OCI-LY1 (cell line): Measurements from ENCODE around the gene TTLL11.

Source experiments
- EZH2 ChIP-seq: fragments of 200-600 bp; sonication (generic), shearing (Covaris generic); IDR thresholded peaks from 2 replicates; pipeline ENCODE4 v1.8.0; 2017; ENCODE audit warnings: borderline replicate concordance, mixed run types, mild to moderate bottlenecking, antibody characterized with exemption, low read length, moderate library complexity, mixed read lengths
- TF ChIP-seq, protein P1 (sequence below): fragments of 200-600 bp; sonication (generic), shearing (Covaris generic); IDR thresholded peaks from 2 replicates; pipeline ENCODE4 v1.5.1; 2017; ENCODE audit warnings: mild to moderate bottlenecking, antibody characterized with exemption, low read length, moderate library complexity, mixed read lengths

GRCh38 chr9:121813519-121814210 is 279.4 kb downstream of the TTLL11 start:
- TF ChIP-seq, protein P1, sequence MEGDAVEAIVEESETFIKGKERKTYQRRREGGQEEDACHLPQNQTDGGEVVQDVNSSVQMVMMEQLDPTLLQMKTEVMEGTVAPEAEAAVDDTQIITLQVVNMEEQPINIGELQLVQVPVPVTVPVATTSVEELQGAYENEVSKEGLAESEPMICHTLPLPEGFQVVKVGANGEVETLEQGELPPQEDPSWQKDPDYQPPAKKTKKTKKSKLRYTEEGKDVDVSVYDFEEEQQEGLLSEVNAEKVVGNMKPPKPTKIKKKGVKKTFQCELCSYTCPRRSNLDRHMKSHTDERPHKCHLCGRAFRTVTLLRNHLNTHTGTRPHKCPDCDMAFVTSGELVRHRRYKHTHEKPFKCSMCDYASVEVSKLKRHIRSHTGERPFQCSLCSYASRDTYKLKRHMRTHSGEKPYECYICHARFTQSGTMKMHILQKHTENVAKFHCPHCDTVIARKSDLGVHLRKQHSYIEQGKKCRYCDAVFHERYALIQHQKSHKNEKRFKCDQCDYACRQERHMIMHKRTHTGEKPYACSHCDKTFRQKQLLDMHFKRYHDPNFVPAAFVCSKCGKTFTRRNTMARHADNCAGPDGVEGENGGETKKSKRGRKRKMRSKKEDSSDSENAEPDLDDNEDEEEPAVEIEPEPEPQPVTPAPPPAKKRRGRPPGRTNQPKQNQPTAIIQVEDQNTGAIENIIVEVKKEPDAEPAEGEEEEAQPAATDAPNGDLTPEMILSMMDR: no peak
- no peak for TF ChIP-seq EZH2
